Keratinocyte (primary cell): ENCODE measurements around the gene VPS35.

ENCODE experiments used
- CTCF ChIP-seq, 3 experiments: IDR thresholded peaks in 1 of 3; conservative IDR thresholded peaks in 1 of 3; optimal IDR thresholded peaks in 1 of 3; 2 replicates in 2 of 3; 3 replicates in 1 of 3; pipeline versions ENCODE3 to v1.5.1; 2011; ENCODE audit warnings: low read length in 3 of 3, mild to moderate bottlenecking in 3 of 3, moderate library complexity in 2 of 3, control low read depth in 1 of 3, inconsistent platforms in 1 of 3; ENCODE audit not compliant: insufficient read depth in 2 of 3; ENCODE audit errors: extremely low read depth in 1 of 3
- EZH2 ChIP-seq: IDR thresholded peaks from one replicate; pipeline ENCODE4 v1.6.1; 2012; ENCODE audit warnings: inconsistent platforms, mild to moderate bottlenecking, low read length, moderate library complexity

- TF ChIP-seq CTCF (optimal IDR thresholded peaks at IDR 0.05 in 1 of 3, IDR thresholded peaks at IDR 0.05 in 1 of 3, conservative IDR thresholded peaks at IDR 0.05 in 1 of 3; ENCODE audit: extremely low read depth in 1 of 3, insufficient read depth in 2 of 3, low read length in 3 of 3) (no peak), EZH2 (no peak)
Measured at GRCh38 chr16:46618516-46618915, 70.5 kb downstream of the VPS35 start.
